Central memory CD8-positive, alpha-beta T cell (primary cell): ENCODE measurements around the gene PCNX2.
"Not testable (repeated sequence)": the region's sequence is repeated elsewhere in the genome, so short reads cannot be mapped to it uniquely, and the experiment has no call there.

ENCODE experiments used
- ATAC-seq: fragments of 150-1000 bp; cut with Tn5 transposase; replicated peaks from 2 replicates; pipeline ENCODE4 v1.10.0; 2022; ENCODE audit warnings: mild to moderate bottlenecking, moderate FRiP score, moderate number of reproducible peaks; ENCODE audit not compliant: poor library complexity, severe bottlenecking; ENCODE audit errors: extremely low read depth
- DNase-seq, 2 donors: peaks; one replicate each; pipeline ENCODE4 v3.0.0; 2021; ENCODE audit warnings: low spot score in 2 of 2
- H3K27ac Mint-ChIP-seq: one replicate; pipeline ENCODE4 v1.8.0; 2022; ENCODE audit warnings: low read depth, mild to moderate bottlenecking, moderate library complexity, mixed read lengths
- H3K27me3 Mint-ChIP-seq: one replicate; pipeline ENCODE4 v1.8.0; 2022; ENCODE audit warnings: mixed read lengths
- H3K36me3 Mint-ChIP-seq: one replicate; pipeline ENCODE4 v1.8.0; 2022; ENCODE audit warnings: mild to moderate bottlenecking, moderate library complexity, mixed read lengths; ENCODE audit not compliant: insufficient read depth
- H3K4me1 Mint-ChIP-seq: one replicate; pipeline ENCODE4 v1.8.0; 2022; ENCODE audit warnings: mixed read lengths
- H3K4me3 Mint-ChIP-seq: one replicate; pipeline ENCODE4 v1.8.0; 2022; ENCODE audit warnings: mild to moderate bottlenecking, moderate library complexity, mixed read lengths
- H3K9me3 Mint-ChIP-seq: one replicate; pipeline ENCODE4 v1.8.0; 2022; ENCODE audit warnings: mixed read lengths

Gene PCNX2

GRCh38 chr1:233016798-233017197, 278.7 kb downstream of the PCNX2 start:
- ATAC-seq (no peak), DNase-seq (no peak)
- Mint-ChIP-seq H3K27ac (no peak overlapping the region), H3K27me3 (no peaks in the 10 kb centered on the region), H3K4me1 (no peaks in the 10 kb centered on the region), H3K9me3 (no peaks in the 10 kb centered on the region), H3K36me3 (peaks cover 2% of the 10 kb centered on the region), H3K4me3 (no peak overlapping the region)

GRCh38 chr1:233015965-233016364, 279.6 kb downstream of the PCNX2 start:
- H3K9me3 Mint-ChIP-seq = no peaks in the 10 kb centered on the region
- H3K27me3 Mint-ChIP-seq = no peaks in the 10 kb centered on the region

GRCh38 chr1:233012021-233012420, 283.5 kb downstream of the PCNX2 start:
- no peaks in the 10 kb centered on the region for H3K4me1 Mint-ChIP-seq
- ATAC-seq = no peak

More at GRCh38 chr1:233015965-233016364, 279.6 kb downstream of the PCNX2 start:
- ATAC-seq (no peak), DNase-seq (no peak)
- Mint-ChIP-seq H3K4me3 (no peak overlapping the region), H3K27ac (no peak overlapping the region), H3K36me3 (peaks cover 2% of the 10 kb centered on the region), H3K4me1 (no peaks in the 10 kb centered on the region)

GRCh38 chr1:233010146-233010545, 285.4 kb downstream of the PCNX2 start:
- H3K27me3 Mint-ChIP-seq = no peaks in the 10 kb centered on the region
- ATAC-seq (no peak), DNase-seq (no peak)
- no peak overlapping the region for H3K4me3 Mint-ChIP-seq
- no peaks in the 10 kb centered on the region for H3K9me3 Mint-ChIP-seq
- no peak overlapping the region for H3K27ac Mint-ChIP-seq
- H3K36me3 Mint-ChIP-seq = peaks cover 12% of the 10 kb centered on the region
- no peaks in the 10 kb centered on the region for H3K4me1 Mint-ChIP-seq

More at GRCh38 chr1:233012021-233012420, 283.5 kb downstream of the PCNX2 start:
- Mint-ChIP-seq H3K27ac (no peak overlapping the region), H3K36me3 (peaks cover 14% of the 10 kb centered on the region), H3K4me3 (no peak overlapping the region), H3K27me3 (no peaks in the 10 kb centered on the region), H3K9me3 (no peaks in the 10 kb centered on the region)
- no peak for DNase-seq

- no peak for DNase-seq
- no peaks in the 10 kb centered on the region for H3K27me3 Mint-ChIP-seq
- H3K4me3 Mint-ChIP-seq = no peak overlapping the region
- no peaks in the 10 kb centered on the region for H3K9me3 Mint-ChIP-seq
- peaks cover 12% of the 10 kb centered on the region for H3K36me3 Mint-ChIP-seq
- no peak for ATAC-seq
- H3K4me1 Mint-ChIP-seq = no peaks in the 10 kb centered on the region
- H3K27ac Mint-ChIP-seq = no peak overlapping the region
Observed at GRCh38 chr1:233006541-233006973, 289.0 kb downstream of the PCNX2 start.

- no peak overlapping the region for H3K27ac Mint-ChIP-seq
- DNase-seq = no peak
- H3K4me1 Mint-ChIP-seq = no peaks in the 10 kb centered on the region
- H3K4me3 Mint-ChIP-seq = no peak overlapping the region
- no peak for ATAC-seq
- H3K36me3 Mint-ChIP-seq = peaks cover 12% of the 10 kb centered on the region
- no peaks in the 10 kb centered on the region for H3K27me3 Mint-ChIP-seq
- no peaks in the 10 kb centered on the region for H3K9me3 Mint-ChIP-seq
Observed at GRCh38 chr1:233006108-233006507, 289.4 kb downstream of the PCNX2 start.

GRCh38 chr1:233005703-233006102, 289.8 kb downstream of the PCNX2 start:
- Mint-ChIP-seq H3K36me3 (peaks cover 14% of the 10 kb centered on the region), H3K4me3 (no peak overlapping the region), H3K4me1 (no peaks in the 10 kb centered on the region), H3K27me3 (no peaks in the 10 kb centered on the region), H3K27ac (no peak overlapping the region), H3K9me3 (no peaks in the 10 kb centered on the region)
- DNase-seq (no peak), ATAC-seq (no peak)

GRCh38 chr1:233005156-233005555, 290.4 kb downstream of the PCNX2 start:
- Mint-ChIP-seq H3K9me3 (no peaks in the 10 kb centered on the region), H3K27me3 (no peaks in the 10 kb centered on the region), H3K4me3 (no peak overlapping the region), H3K36me3 (peaks cover 15% of the 10 kb centered on the region), H3K27ac (no peak overlapping the region), H3K4me1 (no peaks in the 10 kb centered on the region)
- no peak for ATAC-seq
- DNase-seq = no peak

- Mint-ChIP-seq H3K27me3 (no peaks in the 10 kb centered on the region), H3K27ac (no peak overlapping the region), H3K4me1 (no peaks in the 10 kb centered on the region), H3K36me3 (peaks cover 21% of the 10 kb centered on the region), H3K9me3 (no peaks in the 10 kb centered on the region), H3K4me3 (no peak overlapping the region)
- no peak for DNase-seq
- ATAC-seq = no peak
Observed at GRCh38 chr1:233004451-233004850, 291.1 kb downstream of the PCNX2 start.

GRCh38 chr1:233003638-233004037, 291.9 kb downstream of the PCNX2 start:
- not testable (repeated sequence) for ATAC-seq, H3K4me1 Mint-ChIP-seq, H3K9me3 Mint-ChIP-seq, H3K27me3 Mint-ChIP-seq, H3K4me3 Mint-ChIP-seq, DNase-seq, H3K27ac Mint-ChIP-seq
- peaks cover 23% of the 10 kb centered on the region for H3K36me3 Mint-ChIP-seq

- Mint-ChIP-seq H3K27ac (no peak overlapping the region), H3K4me1 (no peaks in the 10 kb centered on the region), H3K36me3 (peaks cover 36% of the 10 kb centered on the region), H3K9me3 (no peaks in the 10 kb centered on the region), H3K4me3 (no peak overlapping the region), H3K27me3 (no peaks in the 10 kb centered on the region)
- ATAC-seq = no peak
- no peak for DNase-seq
Observed at GRCh38 chr1:232999956-233000625, 295.4 kb downstream of the PCNX2 start.

GRCh38 chr1:232998646-232999045, 296.9 kb downstream of the PCNX2 start:
- Mint-ChIP-seq H3K27ac (no peak overlapping the region), H3K4me3 (no peak overlapping the region), H3K9me3 (no peaks in the 10 kb centered on the region), H3K4me1 (no peaks in the 10 kb centered on the region), H3K27me3 (no peaks in the 10 kb centered on the region), H3K36me3 (peaks cover 42% of the 10 kb centered on the region)
- DNase-seq (no peak), ATAC-seq (no peak)

GRCh38 chr1:232998138-232998537, 297.4 kb downstream of the PCNX2 start:
- peaks cover 46% of the 10 kb centered on the region for H3K36me3 Mint-ChIP-seq
- H3K4me1 Mint-ChIP-seq = no peaks in the 10 kb centered on the region
- ATAC-seq = no peak
- H3K9me3 Mint-ChIP-seq = no peaks in the 10 kb centered on the region
- no peak for DNase-seq
- no peaks in the 10 kb centered on the region for H3K27me3 Mint-ChIP-seq
- H3K27ac Mint-ChIP-seq = no peak overlapping the region
- H3K4me3 Mint-ChIP-seq = no peak overlapping the region
